GM19468 (cell line): ENCODE results near the gene AGTPBP1.

ENCODE experiments used
- ATAC-seq: cut with Tn5 transposase; IDR thresholded peaks from one replicate; pipeline ENCODE4 v1.9.1; 2021; ENCODE audit warnings: mild to moderate bottlenecking, moderate library complexity, moderate number of reproducible peaks; ENCODE audit not compliant: unreplicated experiment; ENCODE audit errors: extremely low read depth

The AGTPBP1 gene

GRCh38 chr9:85559526-85559925 is 182.2 kb downstream of the AGTPBP1 start:
- no peak for ATAC-seq

DNA sequence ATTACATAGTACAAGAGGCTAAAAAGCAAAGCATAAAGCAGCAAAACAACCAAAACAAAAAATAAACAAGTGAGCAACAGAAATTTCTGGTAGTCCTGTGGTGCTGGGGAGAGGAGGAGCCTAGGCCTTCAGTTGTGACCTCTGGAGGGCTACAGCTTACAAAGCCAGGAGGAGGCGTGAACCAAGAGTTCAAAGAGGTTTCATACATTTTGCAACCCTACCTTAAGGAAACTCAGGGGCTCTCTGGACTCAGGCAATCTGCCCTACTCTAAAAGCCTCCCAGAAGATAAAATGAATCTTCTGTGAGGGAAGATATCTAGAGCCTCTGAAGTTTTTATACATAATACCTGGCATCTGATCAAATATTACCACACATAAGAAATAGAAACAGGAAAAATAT is 187.4 kb downstream of the AGTPBP1 start:
- ATAC-seq = no peak

GRCh38 chr9:85553475-85553874 is 188.3 kb downstream of the AGTPBP1 start:
- ATAC-seq = no peak

- ATAC-seq = no peak
These were observed 194.2 kb downstream of the AGTPBP1 start for GRCh38 chr9:85547599-85547998.

DNA sequence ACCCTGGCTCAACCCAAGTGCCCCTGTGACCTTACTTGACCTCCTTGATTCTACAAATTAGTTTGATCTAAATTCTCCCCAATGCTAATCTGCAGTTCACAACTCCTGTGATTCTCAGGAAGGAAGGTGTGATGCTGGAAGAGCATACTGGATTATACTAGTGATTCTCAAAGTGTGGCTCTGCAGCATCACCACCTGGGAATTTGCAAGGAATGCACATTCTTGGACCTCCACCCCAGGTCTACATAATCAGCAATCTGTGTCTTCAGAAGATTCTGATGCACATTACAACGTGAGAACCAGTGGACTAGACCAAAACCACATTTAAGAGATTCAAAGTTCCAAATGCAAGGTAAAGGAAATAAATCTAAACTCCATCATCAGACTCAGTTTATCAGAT is 198.6 kb downstream of the AGTPBP1 start:
- no peak for ATAC-seq

DNA sequence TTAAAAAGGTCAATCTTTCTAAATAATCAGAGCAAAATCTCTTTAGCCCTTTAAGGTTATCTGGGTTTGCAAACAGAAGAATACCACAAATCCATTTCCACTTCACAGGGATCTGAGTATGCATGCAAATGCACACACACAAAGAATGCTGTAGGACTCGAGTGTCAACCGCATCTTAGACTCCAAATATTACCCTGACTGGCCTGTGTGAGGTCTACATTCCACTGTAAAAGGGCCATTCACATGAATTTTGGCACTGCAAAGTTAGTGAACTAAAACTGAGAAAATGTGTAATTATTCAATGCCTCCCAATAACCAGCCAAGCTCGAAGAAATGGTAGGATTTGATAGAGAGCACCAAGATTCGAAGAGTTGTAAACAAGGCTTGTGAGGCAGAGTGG is 199.9 kb downstream of the AGTPBP1 start:
- no peak for ATAC-seq

- ATAC-seq = no peak
These were observed 205.2 kb downstream of the AGTPBP1 start for GRCh38 chr9:85536514-85536913.

DNA sequence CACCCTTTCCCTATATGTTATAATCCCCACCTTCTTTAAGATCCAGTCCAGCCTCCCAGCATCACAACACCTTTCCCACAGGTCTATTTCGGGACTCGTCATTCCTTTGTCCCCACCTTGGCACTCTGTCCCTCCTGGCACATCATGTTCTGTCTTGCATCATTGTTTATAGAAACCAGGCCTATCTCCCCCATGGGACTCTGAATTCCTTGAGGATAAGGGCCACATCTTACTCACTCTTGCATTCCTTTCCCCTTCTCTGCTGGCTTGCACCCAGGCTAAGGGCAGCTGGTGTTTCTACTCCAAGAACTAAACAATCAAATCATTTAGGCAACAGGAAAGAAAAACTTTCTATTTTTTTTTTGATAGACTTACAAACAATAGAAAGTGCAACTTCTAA is 205.7 kb downstream of the AGTPBP1 start:
- no peak for ATAC-seq

- ATAC-seq = no peak
These were observed 207.4 kb downstream of the AGTPBP1 start for GRCh38 chr9:85534340-85534739.

DNA sequence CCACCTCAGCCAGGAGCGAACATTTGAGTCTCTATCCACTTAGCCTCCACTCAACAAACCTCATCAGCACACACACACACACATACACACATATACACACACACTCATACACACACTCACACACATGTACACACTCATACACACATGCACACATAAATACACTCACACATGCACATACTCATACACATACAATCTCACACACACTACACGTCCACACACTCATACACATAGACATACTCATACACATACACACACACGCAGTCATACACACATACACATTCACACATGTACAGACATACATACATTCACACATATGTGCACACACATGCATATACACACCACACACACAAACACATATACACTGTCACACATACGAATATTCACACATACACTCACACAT is 208.2 kb downstream of the AGTPBP1 start:
- no peak for ATAC-seq

DNA sequence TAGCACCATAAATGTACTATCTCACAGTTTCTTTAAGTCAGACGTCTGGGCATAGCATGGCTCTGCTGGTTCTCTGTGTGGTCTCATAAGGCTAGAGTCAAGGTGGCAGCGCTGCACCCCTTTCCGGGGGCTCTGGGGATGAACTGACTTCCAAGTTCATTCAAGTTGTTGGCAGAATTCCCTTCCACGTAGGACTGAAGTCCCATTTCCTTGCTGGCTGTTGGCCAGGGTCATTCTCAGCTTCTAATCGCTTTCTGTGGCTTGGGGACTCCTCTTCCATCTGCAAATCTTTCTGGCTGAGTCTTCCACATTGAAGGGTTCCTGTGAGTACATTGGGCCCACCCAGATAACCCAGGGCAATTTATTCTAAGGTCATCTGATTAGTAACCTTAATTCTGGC is 211.0 kb downstream of the AGTPBP1 start:
- no peak for ATAC-seq

- ATAC-seq = no peak
These were observed 213.1 kb downstream of the AGTPBP1 start for GRCh38 chr9:85528607-85529006.

- ATAC-seq = no peak
These were observed 213.6 kb downstream of the AGTPBP1 start for GRCh38 chr9:85528142-85528541.

DNA sequence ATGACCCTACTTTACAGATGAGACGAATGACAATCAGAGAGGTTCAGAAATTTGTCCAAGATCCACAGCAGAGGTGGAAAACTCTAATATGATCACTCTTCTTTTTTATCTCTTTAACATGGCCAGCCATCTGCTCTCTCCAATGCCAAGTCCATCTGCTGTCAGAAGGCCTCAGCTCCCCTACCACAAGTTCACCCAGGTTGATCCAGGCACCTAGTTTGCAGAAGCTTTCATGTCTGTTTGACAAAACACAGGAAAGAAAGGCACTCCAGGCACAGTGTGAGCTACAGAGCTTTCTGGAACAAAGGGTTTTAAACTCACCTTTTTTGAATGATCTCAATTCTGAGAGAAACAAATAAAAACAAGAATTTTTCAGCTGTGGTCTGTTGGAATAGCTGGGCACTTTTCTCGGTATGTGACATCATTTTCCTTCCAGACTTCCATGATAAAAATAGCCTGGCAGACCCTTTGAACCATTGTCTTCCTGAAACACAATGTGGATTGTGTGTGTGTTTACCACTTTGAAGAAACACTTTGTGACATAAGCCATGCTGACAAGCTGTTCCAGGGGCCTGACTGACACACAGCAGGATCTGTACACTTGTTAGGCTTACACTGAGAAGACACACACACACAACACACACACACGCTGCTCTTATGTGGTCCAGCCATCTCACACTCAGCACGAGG is 214.3 kb downstream of the AGTPBP1 start:
- no peak for ATAC-seq

- ATAC-seq = no peak
These were observed 217.2 kb downstream of the AGTPBP1 start for GRCh38 chr9:85524531-85524930.

- no peak for ATAC-seq
These were observed 218.6 kb downstream of the AGTPBP1 start for GRCh38 chr9:85523202-85523601.

DNA sequence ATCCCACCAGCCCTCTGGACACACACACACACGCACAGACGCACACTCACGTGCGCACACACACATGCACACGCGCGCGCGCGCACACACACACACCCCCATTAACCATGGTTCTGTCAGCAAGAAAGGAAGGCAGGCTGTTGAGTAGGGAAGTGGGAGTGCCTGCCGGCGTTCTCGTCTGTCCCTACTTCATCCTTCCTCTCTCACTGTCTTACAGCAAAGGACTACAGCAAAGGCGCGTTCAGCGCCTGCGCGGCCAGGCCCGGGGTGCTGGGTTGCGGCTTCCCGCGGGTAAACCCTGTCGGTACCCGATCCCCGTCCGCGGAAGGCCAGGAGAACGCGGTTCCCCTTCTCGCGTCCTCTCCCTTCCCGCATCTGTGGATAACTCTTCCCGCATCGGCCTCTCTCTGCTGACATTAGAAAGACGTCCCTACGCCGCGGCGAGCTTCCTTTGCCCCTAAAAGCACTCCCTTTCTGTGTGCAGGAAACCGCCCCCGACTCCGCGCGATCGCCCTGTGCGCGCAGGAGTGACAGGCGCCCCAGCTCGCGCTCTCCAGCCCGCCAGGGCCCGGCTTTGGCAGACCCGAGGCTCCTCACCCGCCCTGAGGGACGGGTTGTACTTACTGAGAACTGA is 219.2 kb downstream of the AGTPBP1 start:
- no peak for ATAC-seq

DNA sequence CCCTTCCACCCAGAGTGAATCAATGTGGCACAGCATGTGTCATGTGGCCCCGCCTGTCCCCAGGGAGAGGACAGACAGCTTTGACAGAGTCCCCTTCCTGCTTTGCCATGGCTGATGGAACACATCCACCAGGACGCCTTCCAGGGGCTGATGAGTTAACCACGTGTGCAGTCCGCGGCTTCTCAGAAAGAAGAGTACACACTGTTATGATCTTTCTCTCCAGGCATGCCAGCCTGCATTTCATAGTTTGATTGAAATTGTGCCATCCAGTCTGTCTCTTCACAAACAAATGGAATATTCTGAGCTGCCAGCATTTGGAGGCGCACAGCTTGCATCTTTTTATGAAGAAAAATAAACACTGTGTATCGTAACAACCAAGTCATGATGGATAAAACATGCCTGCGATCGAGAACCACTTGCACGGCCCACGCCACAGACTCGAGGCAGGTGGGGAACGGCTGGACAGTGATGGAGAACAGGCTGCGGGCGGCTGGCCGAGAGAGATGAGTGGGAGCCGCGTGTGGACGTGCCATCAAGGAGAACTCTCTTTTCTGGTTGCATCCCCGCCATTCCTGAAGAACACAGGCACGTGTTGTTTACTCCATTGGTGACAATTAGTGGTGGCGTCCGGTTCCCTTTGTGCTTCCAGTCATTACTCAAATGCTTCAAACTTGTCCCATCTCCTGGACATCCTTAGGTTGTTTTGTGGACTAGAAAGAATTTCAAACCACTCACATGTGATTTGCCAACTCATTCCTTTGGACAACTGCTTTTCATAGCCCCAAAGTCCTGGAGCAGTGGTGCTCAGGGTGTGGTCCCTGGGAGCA is 220.2 kb downstream of the AGTPBP1 start:
- no peak for ATAC-seq

DNA sequence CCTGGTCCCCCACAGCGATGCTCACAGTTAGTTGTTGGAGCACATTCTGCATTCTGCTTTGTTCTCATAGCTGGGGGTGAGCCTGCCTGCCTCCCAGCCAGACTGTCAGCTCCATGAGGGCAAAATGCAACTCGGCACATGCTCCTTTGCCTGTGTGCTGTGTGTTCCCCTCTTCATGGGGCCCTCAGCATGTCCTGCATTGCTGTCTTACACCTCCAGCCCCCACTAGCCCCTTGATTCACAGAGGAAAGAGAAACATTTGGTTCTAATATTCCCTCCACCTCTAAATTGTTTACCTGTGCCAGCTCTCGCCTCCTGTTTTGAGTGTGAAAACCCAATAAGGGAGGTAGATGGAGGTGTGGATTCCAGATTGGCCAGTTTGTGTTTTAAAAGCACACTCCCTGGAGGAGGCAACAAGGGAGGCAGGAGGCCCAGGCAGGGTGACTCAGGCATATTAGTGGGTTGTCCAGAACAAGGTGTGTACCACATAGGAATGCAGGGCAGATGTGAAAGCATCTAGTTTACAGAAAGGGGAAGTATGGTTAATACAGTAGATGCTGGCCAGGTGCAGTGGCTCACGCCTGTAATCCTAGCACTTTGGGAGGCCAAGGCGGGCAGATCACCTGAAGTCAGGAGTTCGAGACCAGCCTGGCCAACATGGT is 224.6 kb downstream of the AGTPBP1 start:
- ATAC-seq = no peak

DNA sequence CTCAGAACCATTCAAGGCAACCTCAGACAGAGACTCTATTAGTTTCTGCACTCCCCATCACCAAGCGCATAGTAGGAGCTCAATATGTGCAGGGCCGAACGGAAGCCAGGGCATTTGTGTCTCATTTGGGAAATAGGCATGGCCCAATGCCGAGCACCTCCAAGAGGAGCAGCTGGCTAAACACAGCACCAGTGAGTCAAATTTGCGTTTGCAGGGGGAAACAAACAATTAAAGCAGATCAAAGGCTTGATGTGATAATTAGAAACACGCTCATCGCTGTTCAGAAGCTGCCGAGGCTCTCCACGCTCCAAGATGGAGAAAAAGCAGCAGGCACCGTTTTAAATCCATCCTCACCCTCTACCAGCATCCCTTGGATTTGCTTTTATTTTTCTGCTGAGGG is 225.3 kb downstream of the AGTPBP1 start:
- no peak for ATAC-seq

- no peak for ATAC-seq
These were observed 226.7 kb downstream of the AGTPBP1 start for GRCh38 chr9:85515021-85515420.
